Neural crest cell (in vitro differentiated cells): ENCODE measurements around the gene NCAPD2. TPM values are rescaled to one million over a fixed set of nuclear protein-coding genes. Genes with fewer than 3 reads are reported as not detected.
A peak's percentile ranks its signal among the peaks of the same experiment; 100 is the strongest.

Experiments
- DNase-seq: peaks from one replicate; pipeline ENCODE4 v3.0.0; 2021; ENCODE audit warnings: low read depth, mixed read lengths, low spot score
- H3K27ac Mint-ChIP-seq: one replicate; pipeline ENCODE4 v1.8.0; 2021; ENCODE audit warnings: mild to moderate bottlenecking, mixed read lengths; ENCODE audit not compliant: unreplicated experiment
- H3K27me3 Mint-ChIP-seq: 2 replicates; pipeline ENCODE4 v1.8.0; 2021; ENCODE audit warnings: low read depth, mild to moderate bottlenecking, mixed read lengths
- H3K36me3 Mint-ChIP-seq: 2 replicates; pipeline ENCODE4 v1.8.0; 2021; ENCODE audit warnings: low read depth, mild to moderate bottlenecking, mixed read lengths
- H3K4me1 Mint-ChIP-seq: 2 replicates; pipeline ENCODE4 v1.8.0; 2021; ENCODE audit warnings: mixed read lengths
- H3K4me3 Mint-ChIP-seq: one replicate; pipeline ENCODE4 v1.8.0; 2021; ENCODE audit warnings: mild to moderate bottlenecking, mixed read lengths
- H3K9me3 Mint-ChIP-seq: 2 replicates; pipeline ENCODE4 v1.8.0; 2021; ENCODE audit warnings: mixed read lengths
- total RNA-seq: library from RNA; stranded (reverse); gene quantifications from 2 replicates; pipeline ENCODE4 v1.2.1, GENCODE V29; 2021
- TF ChIP-seq, protein P1 (sequence below): fragments of 200-600 bp; sonication (generic); conservative IDR thresholded peaks from 2 replicates; pipeline ENCODE4 v1.5.0; 2021; ENCODE audit warnings: antibody characterized with exemption, mild to moderate bottlenecking

The NCAPD2 gene
- total RNA-seq, 1 donor from 2014 or later, result 133 TPM

DNA sequence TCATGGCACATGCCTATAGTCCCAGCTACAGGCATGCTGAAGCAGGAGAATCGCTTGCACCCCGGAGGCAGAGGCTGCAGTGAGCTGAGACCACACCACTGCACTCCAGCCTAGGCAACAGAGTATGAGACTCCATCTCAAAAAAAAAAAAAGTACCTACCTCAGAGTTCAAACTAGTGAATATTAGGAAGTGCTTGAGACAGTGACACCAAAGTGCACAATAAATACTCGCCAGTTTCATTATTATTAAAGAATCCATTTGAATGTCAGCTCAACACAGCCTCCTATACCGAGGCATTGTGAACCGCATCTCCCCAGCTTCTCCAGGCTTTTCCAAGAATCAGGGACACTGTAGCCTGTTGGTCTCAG is 45.4 kb downstream of the NCAPD2 start:
- H3K27me3 Mint-ChIP-seq, result peaks cover 39% of the 10 kb centered on the region
- TF ChIP-seq, protein P1, sequence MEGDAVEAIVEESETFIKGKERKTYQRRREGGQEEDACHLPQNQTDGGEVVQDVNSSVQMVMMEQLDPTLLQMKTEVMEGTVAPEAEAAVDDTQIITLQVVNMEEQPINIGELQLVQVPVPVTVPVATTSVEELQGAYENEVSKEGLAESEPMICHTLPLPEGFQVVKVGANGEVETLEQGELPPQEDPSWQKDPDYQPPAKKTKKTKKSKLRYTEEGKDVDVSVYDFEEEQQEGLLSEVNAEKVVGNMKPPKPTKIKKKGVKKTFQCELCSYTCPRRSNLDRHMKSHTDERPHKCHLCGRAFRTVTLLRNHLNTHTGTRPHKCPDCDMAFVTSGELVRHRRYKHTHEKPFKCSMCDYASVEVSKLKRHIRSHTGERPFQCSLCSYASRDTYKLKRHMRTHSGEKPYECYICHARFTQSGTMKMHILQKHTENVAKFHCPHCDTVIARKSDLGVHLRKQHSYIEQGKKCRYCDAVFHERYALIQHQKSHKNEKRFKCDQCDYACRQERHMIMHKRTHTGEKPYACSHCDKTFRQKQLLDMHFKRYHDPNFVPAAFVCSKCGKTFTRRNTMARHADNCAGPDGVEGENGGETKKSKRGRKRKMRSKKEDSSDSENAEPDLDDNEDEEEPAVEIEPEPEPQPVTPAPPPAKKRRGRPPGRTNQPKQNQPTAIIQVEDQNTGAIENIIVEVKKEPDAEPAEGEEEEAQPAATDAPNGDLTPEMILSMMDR, result no peak
- H3K27ac Mint-ChIP-seq, result no peak overlapping the region
- peaks cover 36% of the 10 kb centered on the region for H3K36me3 Mint-ChIP-seq
- no peak for DNase-seq
- peaks cover 64% of the 10 kb centered on the region for H3K4me1 Mint-ChIP-seq
- H3K4me3 Mint-ChIP-seq, result peak overlapping the region; percentile 98
- H3K9me3 Mint-ChIP-seq, result no peaks in the 10 kb centered on the region

DNA sequence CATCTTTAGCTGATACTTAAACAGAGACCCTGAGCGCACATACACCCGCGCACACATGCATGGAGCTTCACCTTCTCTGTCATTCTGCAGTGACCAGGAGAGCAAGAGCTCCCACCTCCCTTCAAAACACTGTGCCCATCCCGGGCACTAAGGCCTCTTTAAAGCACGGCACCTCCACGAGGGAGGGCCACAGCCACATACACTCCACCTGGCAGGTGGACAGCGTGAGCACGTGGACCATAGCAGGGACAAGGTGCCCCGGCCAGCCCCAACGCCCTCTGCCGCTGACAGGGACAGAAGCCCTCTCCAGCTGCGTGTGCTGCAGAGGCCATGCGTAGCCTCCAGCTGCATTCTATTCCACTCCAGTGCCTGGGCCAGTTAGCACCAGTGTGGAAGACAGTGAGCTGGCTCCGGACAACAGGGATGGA is 45.8 kb downstream of the NCAPD2 start:
- peak overlapping the region; percentile 98 for H3K4me3 Mint-ChIP-seq
- peaks cover 63% of the 10 kb centered on the region for H3K4me1 Mint-ChIP-seq
- TF ChIP-seq, protein P1, result no peak

DNA sequence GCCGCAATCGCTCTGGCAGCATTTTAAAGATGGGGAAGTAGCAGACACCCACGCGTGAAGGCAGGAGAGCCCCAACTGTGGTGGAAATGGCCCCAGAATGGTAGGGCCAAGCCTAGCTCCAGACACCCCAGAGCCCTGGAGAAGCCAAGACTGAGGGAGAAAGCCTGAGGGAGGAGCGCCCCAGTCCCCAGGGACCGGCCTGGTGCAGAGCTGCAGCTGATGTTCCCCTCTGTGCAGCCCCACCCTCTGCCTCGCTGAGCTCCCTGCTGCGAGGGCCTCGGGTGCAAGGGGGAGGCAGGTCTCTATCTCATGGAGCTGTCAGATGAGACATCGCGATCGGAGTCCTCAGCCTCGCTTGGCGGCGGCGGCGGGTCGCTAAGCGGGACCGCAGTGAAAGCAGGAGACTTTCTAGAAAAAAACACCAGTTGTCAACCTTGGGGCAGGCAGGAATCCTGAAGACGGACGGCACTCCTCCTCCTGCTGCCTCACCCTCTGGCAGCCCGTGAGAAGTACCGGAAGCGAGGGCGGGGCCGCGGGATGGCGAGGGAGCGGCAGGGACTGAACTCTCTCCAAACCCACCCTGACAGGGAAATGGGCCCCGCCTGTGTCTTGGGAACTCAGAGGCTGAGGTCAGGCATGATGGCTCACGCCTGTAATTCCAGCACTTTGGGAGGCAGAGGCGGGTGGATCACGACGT is 46.4 kb downstream of the NCAPD2 start:
- TF ChIP-seq, protein P1, result no peak
- H3K9me3 Mint-ChIP-seq, result no peaks in the 10 kb centered on the region
- peaks cover 63% of the 10 kb centered on the region for H3K4me1 Mint-ChIP-seq
- H3K36me3 Mint-ChIP-seq, result peaks cover 37% of the 10 kb centered on the region
- peak; percentile 56 for DNase-seq
- H3K27me3 Mint-ChIP-seq, result peaks cover 36% of the 10 kb centered on the region
- peak overlapping the region; percentile 98 for H3K4me3 Mint-ChIP-seq
- H3K27ac Mint-ChIP-seq, result peak overlapping the region; percentile 78

More for the DNA sequence above, 45.8 kb downstream of the NCAPD2 start:
- Mint-ChIP-seq H3K9me3 (no peaks in the 10 kb centered on the region), H3K27ac (peak overlapping the region; percentile 78), H3K36me3 (peaks cover 40% of the 10 kb centered on the region), H3K27me3 (peaks cover 38% of the 10 kb centered on the region)
- DNase-seq, result no peak

DNA sequence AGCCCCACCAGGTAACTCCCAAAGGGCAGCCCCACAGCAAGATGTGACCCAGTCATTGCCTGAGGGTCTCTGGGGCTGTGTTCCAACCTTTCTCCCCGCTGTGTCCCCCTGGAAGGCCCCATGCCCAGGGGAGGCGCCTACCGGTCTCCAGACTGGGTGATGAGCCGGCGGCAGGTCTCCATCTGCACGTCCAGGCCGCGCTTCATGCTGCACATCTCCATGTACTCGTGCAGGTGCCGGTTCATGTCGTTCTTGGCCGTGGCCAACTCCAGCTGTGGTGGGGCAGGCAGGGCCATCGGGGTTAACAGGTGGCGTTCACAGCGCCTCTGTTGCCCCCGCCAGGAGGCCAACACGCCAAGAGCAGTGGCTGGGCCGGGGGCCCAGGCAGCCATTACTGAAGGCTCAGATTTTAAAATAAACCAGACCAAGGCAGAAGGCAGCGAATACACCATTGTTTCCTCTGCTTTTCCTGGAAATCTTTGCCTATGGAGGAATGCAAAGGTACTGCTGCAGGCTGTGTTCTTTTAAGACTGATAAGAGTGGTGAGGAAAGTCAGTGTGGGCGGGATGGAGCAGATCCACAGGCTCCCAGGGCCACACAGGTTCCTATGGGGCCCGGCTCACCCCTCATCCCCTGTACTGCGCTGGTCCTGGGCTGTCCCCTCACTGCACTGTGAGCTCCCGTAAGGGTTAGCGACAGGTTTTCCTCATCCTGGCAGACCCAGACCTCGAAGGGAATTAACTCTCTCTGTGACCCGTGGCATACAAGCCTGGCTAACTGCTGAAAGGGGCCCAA is 47.7 kb downstream of the NCAPD2 start:
- peaks cover 53% of the 10 kb centered on the region for H3K4me1 Mint-ChIP-seq
- no peak for DNase-seq
- H3K27ac Mint-ChIP-seq, result peak overlapping the region; percentile 74
- no peaks in the 10 kb centered on the region for H3K9me3 Mint-ChIP-seq
- H3K4me3 Mint-ChIP-seq, result peak overlapping the region; percentile 98
- H3K36me3 Mint-ChIP-seq, result peaks cover 33% of the 10 kb centered on the region
- TF ChIP-seq, protein P1, result no peak
- peaks cover 25% of the 10 kb centered on the region for H3K27me3 Mint-ChIP-seq

DNA sequence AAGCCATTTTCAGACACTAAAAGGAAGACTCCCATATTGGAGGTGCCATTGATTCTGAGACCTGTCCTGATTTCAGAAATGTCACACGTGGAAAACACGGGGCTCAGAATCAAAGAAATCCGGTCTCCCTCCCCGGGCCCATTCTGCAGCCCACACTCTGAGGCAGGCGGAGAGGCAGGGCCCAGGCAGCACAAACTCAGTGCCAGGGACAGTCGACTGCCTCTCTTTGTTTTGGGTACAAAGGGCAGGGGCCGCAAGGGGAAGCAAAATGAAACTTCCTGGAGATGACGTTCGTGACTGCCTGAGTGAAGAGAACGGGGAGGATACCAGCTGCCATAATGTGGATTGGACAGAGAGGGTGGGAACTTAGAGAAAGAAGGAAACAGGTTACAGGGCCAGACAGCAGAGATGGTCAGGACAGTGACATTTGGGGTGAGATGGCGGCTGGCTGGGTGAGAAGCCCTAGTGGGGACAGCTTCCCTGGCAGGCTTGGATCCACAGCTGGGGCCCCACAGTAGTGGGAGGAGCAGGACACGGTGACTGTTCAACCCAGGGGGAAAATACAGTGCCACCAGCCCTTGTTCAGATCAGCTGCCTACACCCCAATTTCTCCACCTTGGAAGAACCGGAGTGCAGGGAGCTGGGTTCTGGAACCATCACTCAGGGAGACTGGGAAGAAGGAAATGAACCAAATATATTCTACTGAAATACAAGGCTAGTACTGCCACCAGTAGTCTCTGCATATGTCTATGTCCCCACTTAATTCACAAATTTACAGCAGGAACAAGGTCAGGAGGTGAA is 48.5 kb downstream of the NCAPD2 start:
- TF ChIP-seq, protein P1, result no peak
- DNase-seq, result no peak
- Mint-ChIP-seq H3K36me3 (peaks cover 26% of the 10 kb centered on the region), H3K9me3 (no peaks in the 10 kb centered on the region), H3K27ac (peak overlapping the region; percentile 74), H3K4me3 (peak overlapping the region; percentile 72), H3K4me1 (peaks cover 46% of the 10 kb centered on the region), H3K27me3 (peaks cover 19% of the 10 kb centered on the region)
